UCSD-AML1 (cell line): ENCODE data around the gene SPATA13.

Source experiments
- DNase-seq: peaks from one replicate; lab custom pipeline; 2025; ENCODE audit not compliant: unreplicated experiment; lab: John Stamatoyannopoulos, UW

Gene SPATA13

GRCh38 chr13:24166561-24166960 lies 6.0 kb downstream of the SPATA13 start:
- no peak for DNase-seq

- no peak for DNase-seq
Observed at GRCh38 chr13:24167666-24168391, 7.3 kb downstream of the SPATA13 start.

- no peak for DNase-seq
Observed at GRCh38 chr13:24168392-24168750, 7.9 kb downstream of the SPATA13 start.

GRCh38 chr13:24168979-24169378 lies 8.5 kb downstream of the SPATA13 start:
- DNase-seq, result no peak

- no peak for DNase-seq
Observed at GRCh38 chr13:24172071-24172470, 11.6 kb downstream of the SPATA13 start.

GRCh38 chr13:24173795-24174194 lies 13.3 kb downstream of the SPATA13 start:
- DNase-seq, result no peak

GRCh38 chr13:24175847-24176246 lies 15.3 kb downstream of the SPATA13 start:
- DNase-seq, result no peak

- no peak for DNase-seq
Observed at GRCh38 chr13:24176351-24177101, 16.0 kb downstream of the SPATA13 start.

GRCh38 chr13:24178847-24179485 lies 18.4 kb downstream of the SPATA13 start:
- no peak for DNase-seq

GRCh38 chr13:24179486-24179850 lies 18.9 kb downstream of the SPATA13 start:
- DNase-seq, result no peak

- no peak for DNase-seq
Observed at GRCh38 chr13:24180750-24181377, 20.3 kb downstream of the SPATA13 start.

GRCh38 chr13:24181991-24182702 lies 21.6 kb downstream of the SPATA13 start:
- DNase-seq, result no peak

GRCh38 chr13:24182703-24183081 lies 22.2 kb downstream of the SPATA13 start:
- no peak for DNase-seq

GRCh38 chr13:24183741-24184182 lies 23.2 kb downstream of the SPATA13 start:
- DNase-seq, result no peak

GRCh38 chr13:24184265-24184841 lies 23.8 kb downstream of the SPATA13 start:
- no peak for DNase-seq

GRCh38 chr13:24184882-24185281 lies 24.4 kb downstream of the SPATA13 start:
- DNase-seq, result no peak

GRCh38 chr13:24185591-24186232 lies 25.2 kb downstream of the SPATA13 start:
- DNase-seq, result no peak

GRCh38 chr13:24187185-24187584 lies 26.7 kb downstream of the SPATA13 start:
- DNase-seq, result no peak

GRCh38 chr13:24192057-24192810 lies 31.7 kb downstream of the SPATA13 start:
- DNase-seq, result no peak

- no peak for DNase-seq
Observed at GRCh38 chr13:24192811-24193162, 32.3 kb downstream of the SPATA13 start.
